GM19328 (cell line): ENCODE results near the gene DEFB128.
"Not testable (repeated sequence)": the region's sequence is repeated elsewhere in the genome, so short reads cannot be mapped to it uniquely, and the experiment has no call there.

Experiments used
- ATAC-seq: cut with Tn5 transposase; IDR thresholded peaks from one replicate; pipeline ENCODE4 v1.9.1; 2021; ENCODE audit warnings: mild to moderate bottlenecking, moderate library complexity; ENCODE audit not compliant: unreplicated experiment

Gene DEFB128

DNA sequence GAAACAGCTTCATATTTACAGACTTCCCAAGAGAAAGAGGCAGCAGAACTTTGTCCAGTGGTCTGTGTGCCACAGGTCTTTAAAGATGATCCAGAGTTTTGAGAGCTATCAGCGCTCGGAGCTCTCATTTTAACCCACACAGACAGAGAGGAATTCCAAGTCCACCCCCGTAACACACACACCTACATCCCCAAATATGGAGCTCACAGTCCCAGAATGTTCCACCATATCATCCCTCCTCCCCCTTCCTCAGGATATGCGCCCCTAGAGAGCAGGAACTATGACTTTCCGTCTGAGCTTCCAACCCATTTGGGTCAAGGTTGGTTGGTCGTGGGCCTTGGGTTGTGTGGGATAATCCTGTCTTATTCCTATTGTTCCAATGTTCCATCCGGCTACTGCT is at the start of gene DEFB128:
Gene DEFB128 (minus strand): TSS at position 101 of the 400 bp plus-strand sequence. CDS start 88 bp downstream, at position 13.
- no peak for ATAC-seq

DNA sequence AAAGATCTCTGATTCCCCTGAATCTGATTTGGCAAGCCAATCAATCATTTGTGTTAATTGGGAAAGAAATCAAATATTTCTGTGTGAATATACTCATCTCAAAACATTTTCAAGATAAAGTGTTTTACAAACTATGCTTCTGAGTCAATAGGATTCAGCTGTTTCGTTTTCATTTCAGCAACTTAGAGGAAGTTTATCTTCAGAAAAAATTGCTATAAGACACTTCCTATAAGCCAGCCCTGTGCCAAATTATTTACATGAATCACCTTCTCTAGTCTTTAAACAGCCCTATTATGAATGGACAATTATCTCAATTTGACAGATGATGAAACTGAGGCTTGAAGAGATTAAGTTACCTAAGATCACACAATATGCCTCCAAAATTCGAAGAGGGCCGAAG is 48.4 kb upstream of the DEFB128 start:
- ATAC-seq: no peak

DNA sequence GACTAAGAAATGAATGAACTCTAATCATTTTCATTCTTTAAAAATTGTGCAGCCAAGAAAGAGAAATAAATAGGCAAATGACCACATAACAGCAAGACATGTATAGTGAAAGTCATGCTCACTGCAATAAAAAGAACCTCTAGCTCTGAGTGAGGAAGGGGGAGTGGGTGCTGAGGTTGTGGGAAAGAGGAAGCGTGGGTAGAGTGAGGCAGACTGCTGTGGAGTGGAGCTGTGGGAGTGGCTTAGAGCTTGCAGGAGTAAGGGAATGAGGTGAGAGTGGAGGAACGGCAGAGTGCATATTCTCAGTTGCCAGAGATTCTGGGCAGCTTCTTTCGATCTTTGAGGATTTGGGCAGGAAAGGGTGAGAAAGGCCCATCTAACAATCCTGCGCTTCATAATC is 48.0 kb upstream of the DEFB128 start:
- no peak for ATAC-seq

DNA sequence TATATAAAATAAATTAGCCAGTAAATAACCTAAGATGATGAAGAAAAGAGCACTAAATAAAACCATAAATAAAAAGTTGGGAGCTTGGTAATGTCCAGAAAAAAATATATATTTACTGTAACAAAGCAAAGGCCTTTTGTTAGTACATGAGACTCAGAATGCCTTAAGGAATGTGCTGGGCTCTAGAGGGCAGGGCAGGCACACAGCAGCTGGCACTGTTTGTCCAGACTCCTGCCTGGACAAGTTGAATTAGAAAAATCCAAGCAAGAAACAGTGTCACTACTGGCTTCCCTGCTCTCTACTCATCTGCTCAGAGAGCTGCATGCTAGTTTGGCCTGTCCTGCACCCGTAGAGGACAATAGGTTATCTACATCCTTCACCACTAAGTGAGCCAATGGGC is 46.4 kb upstream of the DEFB128 start:
- no peak for ATAC-seq

DNA sequence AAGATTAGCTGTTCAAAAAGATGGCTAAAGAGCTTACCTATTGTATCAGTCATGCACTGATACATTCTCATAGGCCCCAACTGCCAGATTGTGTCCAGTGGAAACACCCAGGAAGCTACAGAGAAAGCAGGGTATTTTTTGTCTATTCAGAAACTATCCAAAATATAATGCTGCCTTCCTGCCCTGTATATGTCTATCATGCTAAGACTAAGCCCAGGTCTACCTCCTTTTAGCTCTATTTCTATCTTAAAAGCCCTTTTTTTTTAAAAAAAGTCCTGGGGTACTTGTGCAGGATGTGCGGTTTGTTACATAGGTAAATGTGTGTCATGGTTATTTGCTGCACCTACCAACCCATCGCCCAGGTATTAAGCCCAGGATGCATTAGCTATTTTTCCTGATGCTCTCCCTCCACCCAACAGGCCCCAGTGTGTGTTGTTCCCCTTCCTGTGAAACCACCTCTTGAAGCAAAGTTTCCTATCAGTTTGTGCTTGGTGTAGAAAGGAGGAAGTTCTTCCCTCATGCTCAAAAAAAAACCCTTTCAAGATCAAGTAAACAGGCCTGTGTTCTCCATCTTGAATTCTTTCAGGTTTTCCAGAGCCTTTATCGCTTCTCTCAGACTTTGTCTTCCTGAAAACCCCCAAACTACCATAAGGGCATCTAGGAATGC is 38.1 kb upstream of the DEFB128 start:
- no peak for ATAC-seq

DNA sequence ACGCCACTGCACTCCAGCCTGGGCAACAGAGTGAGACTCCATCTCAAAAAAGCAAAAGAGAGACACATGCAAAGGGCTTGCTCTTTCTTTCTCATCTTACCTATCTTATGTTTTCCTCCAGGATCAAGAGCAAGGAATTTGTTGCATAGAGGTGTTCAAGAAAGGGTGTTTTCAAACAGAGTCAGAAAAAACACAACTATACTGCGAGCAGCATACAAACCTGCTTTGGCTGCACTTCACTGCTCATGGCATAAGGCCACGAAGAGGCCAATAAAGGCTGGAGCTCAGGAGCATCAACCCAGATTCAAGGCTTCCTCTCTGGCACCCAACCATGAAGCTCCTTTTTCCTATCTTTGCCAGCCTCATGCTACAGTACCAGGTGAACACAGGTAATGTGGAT is 37.4 kb upstream of the DEFB128 start, which contains the start of gene DEFB129:
Gene DEFB129 (plus strand): TSS at position 301 of the 400 bp plus-strand sequence. CDS start 31 bp downstream, at position 332.
- ATAC-seq: no peak

DNA sequence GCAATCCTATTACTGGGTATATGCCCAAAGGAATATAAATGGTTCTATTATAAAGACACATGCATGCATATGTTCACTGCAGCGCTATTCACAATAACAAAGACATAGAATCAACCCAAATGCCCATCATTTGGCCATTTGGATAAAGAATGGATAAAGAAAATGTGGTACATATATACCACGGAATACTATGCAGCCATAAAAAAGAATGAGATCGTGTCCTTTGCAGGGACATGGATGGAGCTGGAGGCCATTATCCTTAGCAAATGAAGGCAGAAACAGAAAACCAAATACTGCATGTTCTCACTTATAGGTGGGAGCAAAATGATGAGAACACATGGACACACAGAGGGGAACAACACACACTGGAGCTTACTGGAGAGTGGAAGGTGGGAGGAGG is 36.4 kb upstream of the DEFB128 start:
- ATAC-seq: not testable (repeated sequence)

DNA sequence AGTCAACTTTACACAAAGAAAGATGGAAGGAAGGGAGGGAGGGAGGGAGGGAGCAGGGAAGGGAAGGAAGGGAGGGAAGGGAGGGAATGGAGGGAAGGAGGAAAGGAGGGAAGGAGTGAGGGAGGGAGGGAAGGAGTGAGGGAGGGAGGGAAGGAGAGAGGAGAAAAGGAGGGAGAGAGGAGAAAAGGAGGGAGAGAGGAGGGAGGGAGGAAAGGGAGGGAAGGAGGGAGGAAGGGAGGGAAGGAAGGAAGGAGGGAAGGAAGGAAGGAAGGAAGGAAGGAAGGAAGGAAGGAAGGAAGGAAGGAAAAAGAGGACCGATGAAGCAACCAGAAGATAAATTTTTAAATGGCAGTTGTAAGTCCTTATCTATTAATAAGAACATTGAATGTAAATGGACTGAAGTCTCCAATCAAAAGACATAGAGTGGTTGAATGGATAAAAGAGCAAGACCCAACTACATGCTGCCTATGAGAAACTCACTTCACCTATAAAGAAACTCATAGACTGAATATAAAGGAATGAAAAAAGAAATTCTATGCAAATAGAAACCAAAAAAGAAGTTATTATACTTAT is 31.8 kb upstream of the DEFB128 start:
- ATAC-seq: no peak

DNA sequence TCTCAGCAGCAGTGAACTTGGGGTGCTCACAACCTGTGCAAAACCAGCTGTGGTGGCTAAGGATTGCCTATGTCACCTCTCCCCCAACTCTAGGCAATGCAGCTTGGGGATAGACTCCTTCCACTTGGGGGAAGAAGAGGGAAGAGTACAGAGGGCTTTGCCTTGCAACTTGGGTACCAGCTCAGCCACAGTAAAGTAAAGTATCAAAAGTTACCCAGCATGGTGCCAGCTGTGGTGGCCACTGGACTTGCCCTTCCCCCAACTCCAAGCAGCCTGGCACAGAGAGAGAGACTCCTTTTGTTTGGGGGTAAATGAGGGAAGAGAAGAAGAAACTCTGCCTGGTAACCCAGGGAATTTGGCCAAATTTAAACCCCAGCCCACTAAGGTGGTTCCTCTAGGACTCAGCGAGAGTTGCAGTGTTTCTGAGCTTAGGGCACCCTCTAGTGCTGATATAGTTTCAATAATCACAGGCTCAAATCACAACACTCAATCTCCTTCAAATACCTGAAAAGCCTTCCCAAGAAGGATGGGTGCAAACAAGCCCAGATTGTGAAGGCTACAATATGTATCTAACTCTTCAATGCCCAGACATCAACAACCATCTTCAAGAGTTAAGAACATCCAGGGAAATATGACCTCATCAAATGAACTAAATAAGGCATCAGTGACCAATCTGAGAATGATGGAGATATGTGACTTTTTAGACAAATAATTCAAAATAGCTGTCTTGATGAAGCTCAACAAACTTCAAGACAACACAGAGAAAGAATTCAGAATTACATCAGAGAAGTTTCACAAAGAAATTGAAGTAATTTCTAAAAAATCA is 30.0 kb upstream of the DEFB128 start:
- no peak for ATAC-seq

DNA sequence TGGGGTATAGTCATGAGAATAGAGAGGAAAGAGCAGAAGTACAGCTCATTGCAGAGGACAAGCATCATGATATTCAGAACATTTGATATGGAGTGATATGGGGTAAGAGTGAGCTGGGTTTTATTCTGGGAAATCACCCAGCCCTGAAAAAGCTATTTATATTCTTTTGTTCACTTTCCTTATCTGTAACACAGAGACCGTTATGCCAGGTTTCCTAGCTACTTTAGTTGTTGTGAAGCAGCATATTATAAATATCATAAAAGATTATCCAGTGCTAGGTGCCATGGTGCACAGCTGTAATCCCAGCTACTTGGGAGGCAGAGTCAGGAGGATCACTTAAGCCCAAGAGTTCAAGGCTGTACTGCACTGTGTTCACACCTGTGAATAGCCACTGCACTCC is 27.8 kb upstream of the DEFB128 start:
- ATAC-seq: no peak

DNA sequence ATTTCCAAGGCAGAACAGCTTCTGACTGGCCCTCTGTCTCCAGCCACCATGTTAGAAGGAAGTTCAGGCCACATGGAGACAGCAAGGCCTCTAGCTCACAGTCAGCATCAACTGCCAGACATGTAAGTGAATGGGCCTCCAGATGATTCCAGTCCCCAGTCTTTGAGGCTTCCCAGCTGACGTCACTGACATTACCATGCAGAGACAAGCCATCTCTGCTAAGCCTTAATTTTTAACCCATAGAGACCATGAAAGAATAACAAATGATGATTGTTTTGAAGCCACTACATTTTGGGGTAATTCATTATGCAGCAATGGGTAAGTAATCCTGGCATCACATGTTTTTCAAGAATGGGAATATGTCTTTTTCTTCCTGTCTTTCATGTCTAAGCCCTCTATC is 26.3 kb upstream of the DEFB128 start:
- ATAC-seq: no peak

DNA sequence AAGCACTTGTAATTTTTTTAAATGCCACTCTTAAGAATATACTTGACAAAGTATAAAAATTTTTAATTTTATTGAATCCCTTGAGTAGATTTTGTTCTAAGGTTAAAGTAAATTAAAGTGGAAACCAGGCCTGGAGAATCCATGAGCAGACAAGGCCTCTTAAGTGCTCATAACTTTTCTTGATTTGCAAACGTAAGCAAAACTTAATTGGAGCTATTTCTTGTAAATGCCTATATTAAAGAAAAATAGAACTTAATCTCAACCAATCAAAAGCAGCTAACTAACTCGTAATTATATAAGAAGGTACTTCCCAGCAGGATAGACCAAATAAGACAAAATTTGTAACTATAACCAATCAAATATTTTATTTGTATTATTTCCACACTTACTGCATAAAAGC is 24.9 kb upstream of the DEFB128 start:
- ATAC-seq: no peak

DNA sequence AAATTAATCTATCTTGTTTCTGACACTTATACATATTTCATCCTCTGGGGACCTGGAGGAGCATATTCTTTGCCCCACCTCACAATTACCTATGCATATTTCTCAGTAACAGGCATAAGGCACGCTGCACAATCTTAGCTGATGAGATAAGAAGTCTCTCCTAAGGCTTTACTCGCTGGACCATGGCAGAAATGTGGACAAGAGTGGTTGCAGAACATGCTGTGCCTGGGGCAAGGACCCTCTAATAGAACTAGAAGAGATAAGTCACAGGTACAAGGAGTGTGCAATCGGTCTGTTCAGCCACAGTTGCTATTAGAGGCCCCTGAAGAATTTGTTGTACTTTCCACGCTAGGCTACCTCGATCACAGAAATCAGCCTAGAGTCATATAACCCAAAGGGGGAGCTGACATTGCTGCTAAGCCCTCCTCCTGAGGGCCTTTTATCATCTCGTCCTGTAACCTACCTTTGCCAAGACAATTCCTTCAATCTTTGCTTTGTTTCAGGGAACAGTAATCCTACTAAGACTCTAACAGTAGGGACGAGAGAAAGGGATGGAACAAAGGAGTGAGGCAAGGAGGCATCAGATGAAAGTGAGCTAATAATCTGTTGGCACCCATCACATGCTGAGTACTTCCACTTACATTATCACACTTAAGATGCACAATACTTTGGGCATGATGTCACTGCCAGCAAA is 21.4 kb upstream of the DEFB128 start:
- no peak for ATAC-seq

DNA sequence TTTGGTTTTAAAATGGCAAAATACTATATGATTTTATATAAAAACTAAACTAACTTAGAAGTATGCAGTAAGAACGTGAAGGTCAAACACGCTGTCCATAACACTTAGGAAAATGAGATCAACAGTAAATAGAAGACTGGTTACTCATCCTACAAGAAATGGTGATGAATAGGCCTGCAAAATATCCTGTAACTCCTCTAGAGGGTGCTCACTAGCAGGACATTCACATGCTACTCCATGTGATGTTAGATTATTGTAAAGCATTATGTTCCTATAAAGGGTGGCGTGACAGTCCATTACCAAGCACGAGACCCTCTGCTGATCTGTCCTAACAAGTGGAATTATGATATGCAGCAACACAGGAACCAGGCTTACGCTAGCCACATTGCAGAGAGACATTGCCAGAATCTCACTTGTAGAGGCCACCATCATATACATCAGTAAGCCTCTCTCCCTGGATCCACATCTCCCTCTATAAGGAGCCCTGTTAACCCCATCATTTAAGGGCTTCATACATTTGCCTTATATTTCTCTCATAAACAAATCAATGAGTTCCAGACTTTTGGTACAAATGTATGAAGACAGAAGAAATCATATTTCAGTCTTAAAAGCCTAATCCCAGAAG is 19.5 kb upstream of the DEFB128 start:
- ATAC-seq: no peak

DNA sequence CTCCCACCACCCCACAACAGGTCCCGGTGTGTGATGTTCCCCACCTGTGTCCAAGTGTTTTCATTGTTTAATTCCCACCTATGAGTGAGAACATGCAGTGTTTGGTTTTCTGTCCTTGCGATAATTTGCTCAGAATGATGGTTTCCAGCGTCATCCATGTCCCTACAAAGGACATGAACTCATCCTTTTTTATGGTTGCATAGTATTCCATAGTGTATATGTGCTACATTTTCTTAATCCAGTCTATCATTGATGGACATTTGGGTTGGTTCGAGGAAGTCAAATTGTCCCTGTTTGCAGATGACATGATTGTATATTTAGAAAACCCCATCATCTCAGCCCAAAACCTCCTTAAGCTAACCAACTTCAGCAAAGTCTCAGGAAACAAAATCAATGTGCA is 14.1 kb upstream of the DEFB128 start:
- not testable (repeated sequence) for ATAC-seq

DNA sequence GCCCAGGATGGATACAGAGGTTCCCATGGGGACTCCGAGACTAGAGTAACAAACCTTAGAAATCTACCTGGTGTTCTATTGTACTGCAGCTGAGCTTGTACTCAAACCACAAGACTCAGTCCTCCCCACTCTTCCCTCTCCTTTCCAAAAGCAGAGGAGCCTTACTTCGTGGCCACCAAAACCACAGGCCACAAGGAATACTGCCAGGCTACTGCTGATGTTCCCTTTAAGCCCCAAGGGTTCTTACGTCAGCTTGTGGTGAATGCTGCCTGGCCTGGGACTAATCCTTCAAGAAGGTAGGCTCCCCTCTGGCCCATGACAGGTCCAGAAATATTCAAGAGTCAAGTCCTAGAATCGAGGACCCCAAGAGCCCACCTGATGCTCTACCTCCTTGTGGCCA is 10.5 kb upstream of the DEFB128 start:
- ATAC-seq: no peak

DNA sequence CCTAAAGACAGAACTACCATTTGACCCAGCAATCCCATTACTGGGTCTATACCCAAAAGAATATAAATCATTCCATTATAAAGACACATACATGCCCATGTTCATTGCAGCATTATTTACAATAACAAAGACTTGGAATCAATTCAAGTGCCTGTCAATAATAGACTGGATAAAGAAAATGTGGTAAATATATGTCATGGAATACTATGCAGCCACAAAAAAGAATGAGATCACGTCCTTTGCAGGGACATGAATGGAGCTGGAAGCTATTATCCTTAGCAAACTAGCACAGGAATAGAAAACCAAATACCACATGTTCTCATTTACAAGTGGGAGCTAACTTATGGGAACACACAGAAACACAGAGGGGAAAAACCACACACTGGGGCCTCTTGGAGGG is 8.7 kb upstream of the DEFB128 start:
- no peak for ATAC-seq

DNA sequence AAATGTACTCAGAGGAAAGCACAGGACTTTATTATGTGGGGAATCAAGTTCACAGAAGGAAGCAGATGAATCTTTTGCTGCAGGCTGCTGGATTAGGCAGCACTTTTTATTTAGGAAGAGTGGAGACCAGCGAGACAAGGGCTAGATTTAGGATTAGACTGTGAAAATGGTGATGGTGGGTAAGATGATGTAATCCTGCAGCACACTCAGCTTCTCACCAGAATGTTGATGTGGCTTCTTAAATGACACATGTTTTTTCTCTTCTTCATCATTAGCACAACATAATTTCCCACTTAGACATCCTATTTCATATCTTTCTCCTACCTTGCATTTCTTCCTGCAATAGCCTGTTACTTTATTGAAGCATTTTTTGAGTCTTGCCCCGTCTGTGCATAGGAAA is 1.8 kb downstream of the DEFB128 start:
- ATAC-seq: no peak

DNA sequence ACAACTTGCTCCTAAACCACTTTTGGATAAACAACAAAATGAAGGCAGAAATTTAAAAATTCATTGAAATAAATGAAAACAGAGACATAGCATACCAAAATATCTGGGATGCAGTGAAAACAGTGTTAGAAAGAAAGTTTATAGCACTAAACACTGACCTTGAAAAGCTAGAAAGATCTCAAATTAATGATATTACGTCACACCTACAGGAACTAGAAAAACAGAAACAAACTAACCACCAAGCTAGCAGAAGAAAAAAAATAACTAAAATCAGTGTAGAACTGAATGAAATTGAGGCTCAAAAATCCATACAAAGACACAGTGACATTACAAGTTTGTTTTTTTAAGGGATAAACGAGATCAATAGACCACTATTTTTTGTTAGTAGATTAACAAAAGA is 5.2 kb downstream of the DEFB128 start:
- ATAC-seq: no peak

DNA sequence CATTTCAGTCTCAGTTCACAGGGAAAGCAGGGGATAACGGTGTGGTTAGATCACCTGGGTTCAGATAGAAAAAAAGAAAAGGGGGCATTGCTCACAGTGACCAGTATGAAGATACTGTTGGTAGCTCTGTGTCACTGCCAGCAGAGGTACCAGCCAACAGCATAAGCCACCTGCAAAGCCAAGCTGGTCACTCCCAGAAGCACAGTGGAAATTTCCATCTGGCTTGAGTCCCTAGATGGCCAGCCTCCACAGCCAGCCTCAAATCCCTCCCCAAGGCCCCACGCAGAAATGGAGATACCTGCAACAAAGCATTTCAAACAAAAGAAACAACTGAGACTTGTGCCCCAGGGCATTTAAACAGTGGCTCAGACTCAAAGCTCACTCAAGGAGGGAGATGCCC is 20.6 kb downstream of the DEFB128 start:
- ATAC-seq: no peak

DNA sequence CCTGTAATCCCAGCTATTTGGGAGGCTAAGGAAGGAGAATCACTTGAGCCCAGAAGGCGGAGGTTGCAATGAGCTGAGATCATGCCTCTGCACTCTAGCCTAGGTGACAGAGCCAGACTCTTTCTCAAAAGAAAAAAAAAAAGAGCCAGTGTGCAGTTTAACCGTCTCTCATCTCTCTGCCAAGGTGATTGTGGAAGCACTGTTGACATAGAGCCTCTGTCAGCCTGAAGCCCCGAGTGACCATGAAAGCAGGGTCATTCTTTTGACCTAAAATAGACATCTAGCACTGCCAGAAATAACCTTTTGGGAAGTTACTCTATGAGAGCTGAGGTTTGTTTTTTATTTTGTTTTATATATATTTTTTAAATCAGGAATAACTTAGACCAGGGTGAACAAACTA is 24.9 kb downstream of the DEFB128 start:
- ATAC-seq: no peak
